GM19452 (cell line): ENCODE results near the gene KANSL3.
"Not testable (repeated sequence)": the region's sequence is repeated elsewhere in the genome, so short reads cannot be mapped to it uniquely, and the experiment has no call there.

Experiments used
- ATAC-seq: cut with Tn5 transposase; IDR thresholded peaks from one replicate; pipeline ENCODE4 v1.9.1; 2021; ENCODE audit not compliant: unreplicated experiment

The KANSL3 gene

DNA sequence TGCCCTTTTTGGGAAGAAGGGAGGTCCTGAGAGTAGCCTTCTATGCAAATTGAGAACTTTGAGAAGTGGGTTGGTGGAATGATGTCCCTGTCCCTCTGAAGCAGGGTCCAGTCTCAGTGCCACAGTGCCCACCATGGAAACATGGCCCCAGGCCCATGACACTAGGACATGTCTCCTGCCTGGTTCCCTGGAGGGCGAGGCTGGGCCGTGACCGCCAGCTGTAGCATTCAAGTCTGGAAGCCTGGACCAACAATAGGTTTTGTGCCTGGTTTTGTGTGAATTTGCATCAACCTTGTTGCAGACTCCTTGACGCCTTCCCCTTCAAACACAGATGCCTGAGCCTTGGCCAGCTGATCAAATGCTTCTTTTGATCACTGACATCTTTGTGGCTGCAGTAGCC lies 74.1 kb downstream of the KANSL3 start:
- ATAC-seq = no peak

DNA sequence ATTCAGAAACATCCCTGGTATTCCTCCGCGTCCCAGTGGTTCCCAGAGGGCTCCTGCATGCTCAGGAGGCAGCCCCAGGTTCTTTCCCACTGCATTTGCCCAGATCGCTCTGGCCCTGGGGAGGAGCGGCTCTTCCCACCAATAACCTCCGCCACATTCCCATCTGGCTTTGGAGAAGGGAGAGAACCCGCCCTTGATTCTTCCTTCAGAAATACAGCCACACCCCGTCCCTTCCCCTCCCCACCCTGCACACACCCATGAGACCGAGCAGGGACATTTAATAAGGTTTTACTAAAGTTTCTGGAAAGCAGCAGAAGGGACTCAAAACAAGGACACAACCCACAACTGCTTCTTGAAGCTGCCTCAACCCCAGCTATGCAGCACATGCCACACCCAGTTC lies 79.6 kb downstream of the KANSL3 start:
- ATAC-seq = no peak

DNA sequence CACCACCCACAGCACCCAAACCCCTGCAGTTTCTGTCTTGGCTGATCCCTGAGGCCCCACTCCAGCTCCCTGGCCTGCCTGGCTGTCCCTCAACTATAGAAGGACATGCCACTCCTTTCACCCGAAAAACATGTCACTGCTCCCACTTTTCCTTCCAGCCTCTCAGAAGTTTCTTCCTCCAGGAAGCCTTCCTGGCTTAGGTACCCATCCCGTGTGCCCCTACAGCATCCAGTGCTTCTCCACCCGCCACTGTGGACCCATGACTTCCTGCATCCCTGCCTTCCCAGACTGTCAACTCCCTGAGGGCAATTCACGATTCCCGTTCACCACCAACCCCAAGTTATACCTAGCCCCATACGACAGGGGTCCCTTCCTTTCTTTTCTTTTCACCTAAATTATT lies 80.1 kb downstream of the KANSL3 start:
- no peak for ATAC-seq

DNA sequence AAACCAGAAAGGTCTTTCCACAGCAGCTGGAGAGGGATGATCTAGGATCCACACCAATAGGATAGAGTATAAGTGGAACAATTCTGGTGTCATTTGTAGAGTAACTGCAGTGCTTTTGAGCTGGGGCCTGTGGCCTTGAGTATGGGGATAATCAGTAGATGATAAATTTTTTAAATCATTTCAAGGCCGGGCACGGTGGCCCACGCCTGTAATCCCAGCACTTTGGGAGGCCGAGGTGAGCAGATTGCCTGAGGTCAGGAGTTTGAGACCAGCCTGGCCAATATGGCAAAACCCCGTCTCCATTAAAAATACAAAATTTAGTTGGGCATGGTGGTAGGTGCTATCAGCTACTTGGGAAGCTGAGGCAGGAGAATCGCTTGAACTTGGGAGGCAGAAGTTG lies 80.7 kb downstream of the KANSL3 start:
- ATAC-seq = not testable (repeated sequence)

DNA sequence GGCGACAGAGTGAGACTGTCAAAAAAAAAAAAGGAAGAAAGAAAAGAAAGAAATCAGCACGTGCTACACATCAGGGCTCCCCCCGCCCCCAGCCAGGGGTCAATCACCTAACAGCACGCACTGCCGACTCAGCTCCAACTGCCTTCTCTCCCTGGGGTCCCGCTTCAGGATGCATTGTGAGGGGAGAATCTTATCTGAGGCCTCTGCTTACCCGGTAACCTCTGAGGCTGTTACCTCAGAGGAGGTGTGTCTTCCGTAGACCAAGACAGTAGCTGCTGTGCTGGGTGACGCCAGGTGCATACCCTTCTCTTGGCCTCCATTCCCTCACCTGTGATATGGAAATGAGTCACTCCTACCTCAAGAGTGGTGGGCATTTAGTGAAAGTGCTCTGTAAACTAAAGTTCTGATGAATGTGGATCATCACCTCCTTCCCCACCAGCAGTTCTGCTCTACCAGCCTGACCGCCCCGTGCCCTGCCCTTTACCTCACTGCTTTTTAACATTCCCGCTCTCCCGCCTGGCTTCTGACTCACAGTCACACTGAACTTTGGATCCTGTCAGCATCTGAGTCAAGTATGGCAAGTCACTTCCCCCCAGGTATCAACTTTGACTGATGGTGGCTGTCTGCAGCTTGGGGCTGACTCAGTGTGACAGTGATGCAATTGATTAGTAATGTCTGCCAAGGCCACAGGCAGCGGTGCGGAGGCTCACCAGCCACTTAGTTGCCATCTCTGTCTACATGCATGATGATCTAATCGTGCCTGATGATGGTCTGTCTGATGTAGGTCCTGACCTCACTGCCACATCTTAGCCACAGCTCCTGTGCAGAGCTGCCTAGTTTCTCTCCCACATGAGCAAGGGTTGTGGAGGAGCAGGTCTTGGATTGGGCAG lies 81.4 kb downstream of the KANSL3 start:
- no peak for ATAC-seq

DNA sequence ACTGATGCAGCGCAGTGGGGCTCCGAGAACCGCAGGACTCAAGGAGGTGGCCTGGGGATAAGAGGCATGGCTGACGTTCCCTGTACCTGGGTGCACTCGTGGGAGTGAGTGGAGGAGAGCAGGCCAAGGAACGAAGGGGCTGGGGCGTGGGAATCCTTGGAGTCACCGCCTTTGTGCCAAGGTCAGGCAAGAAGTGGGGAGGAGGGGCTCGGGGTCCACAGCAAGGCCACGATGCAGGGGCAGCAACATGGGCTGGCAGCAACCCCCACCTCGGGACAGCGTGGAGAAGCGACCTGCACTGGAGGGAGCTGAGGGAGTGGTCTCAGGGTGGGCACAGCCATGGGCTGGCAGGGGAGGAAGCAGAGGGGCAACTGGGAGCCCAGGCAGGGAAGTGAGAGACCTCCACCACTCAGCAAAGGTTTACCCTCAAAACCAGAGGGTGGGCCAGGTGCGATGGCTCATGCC lies 82.9 kb downstream of the KANSL3 start:
- ATAC-seq = no peak

DNA sequence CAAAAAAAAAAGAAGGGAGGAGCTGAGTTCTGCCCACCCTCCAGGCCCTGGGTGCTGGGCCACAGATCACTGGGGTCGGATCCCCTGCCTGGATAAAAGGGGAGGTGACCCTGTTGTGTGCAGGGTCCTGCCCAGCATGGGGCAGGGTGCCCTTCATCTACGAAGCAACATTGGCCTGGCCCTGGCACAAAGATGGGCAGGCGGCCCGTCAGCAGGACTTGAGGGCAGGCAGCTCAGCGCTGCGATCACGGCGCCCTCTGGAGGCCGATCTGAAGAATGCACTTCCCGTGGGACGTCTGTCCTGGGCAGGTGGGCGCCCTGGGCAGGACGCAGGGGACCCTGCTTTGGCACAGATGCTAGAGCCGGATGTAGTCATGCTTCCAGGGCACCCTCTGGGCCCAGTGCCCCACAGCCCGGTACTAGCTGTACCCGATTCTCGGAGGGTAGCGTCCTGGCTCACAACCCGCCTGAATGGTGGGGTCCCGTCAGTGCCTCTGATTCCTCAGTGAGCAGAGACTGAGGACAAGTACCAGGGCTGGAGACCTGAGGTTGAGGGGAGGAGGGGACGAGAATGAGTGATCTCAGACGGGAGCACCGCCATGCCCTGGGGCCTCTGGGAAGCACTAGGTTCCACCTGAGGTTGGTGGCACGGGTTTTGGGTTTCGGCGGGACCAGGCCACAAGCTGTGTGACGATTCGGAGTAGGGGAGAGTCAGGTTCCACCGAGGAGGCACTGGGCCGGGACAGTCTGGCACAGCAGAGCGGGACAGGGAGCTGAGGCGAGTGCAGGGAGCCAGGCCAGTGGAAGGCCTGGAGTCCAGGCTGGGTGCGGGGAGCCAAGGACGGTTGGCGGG lies 83.6 kb downstream of the KANSL3 start:
- no peak for ATAC-seq

DNA sequence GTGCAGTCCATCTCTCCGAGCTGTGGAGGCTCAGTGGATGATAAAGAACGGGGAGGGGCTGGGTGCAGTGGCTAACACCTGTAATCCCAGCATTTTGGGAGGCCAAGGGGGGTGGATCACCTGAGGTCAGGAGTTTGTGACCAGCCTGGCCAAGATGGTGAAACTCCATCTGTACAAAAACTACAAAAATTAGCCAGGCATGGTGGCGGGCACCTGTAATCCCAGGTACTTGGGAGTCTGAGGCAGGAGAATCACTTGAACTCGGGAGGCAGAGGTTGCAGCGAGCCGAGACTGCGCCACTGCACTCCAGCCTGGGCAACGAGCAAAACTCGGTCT lies 84.2 kb downstream of the KANSL3 start:
- ATAC-seq = not testable (repeated sequence)

DNA sequence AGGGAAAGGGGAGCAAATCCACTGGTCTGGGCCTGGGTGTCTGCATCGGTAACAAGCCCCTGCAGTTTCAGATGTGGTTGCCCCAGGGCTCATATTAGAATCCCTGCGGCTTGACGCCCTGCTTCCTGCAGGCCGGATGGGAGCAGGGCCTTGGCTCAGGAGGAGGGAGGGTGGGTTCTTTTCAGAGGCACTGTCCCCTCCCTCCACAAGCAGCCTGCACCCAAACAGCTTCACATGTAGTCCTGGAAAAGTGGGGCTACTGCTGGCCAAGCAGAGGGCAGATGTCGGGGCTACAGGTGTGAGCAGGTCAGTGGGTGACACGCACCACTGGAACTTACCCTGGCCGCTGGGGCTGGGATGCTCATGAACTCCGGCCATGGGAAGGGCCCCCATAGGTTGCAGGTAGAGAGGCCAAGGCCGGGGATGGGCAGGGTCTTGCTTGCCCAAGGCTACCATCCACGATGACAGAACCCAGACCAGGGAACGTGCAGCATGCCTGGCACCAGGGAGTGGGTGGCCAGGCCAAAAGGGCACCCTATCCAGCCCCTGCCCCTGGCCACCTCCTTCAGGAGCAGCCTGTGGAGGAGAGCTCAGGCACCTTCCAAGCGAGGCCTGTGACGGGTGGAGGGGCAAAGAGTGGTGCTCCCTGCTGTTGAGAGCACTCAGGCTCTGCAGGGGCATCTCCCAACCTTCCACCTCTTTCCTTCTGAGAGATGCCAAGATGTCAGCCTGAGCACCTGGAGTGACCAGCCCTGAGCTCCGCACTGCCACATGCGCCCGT lies 84.7 kb downstream of the KANSL3 start:
- ATAC-seq = no peak

DNA sequence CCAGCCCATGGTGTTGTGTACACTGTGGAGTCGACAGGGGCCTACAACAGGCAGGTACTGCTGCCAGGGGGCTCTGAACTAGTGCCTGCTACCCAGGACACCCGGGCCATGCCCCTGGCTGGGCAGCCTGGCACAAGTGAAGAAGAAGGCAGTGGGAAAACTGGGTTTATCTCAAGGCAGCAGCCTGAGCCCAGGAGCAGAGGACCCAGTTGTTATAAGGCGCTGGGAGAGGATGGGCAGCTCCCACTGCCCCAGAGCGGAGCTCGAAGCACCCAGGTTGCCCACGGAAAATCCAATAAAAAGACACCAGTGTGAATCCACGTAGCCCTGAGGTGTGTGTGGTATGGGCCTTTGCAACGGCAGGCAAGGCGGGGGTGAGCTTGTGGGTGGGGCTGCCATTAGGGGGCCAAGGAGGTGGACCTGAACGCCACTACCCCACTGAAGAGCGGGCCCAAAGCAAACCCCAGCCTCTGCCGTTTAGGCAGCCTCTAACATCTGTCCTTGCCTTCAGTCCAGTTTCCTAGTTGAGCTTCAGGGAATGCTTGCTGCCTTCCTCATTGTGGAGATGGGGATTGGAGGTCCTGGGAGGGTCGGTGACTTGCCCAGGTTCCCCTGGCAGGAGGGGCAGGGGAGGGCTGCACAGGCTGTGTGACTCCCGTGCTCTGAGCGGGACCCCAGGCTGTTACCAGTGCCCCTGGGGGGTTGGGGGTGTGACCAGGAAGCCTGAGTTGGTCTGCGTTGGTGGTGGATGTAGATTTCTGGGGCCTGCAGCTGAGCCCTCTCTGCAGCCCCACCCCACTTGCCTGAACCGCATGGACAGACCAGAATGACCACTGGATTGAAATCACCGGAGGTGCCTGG lies 85.6 kb downstream of the KANSL3 start:
- no peak for ATAC-seq

DNA sequence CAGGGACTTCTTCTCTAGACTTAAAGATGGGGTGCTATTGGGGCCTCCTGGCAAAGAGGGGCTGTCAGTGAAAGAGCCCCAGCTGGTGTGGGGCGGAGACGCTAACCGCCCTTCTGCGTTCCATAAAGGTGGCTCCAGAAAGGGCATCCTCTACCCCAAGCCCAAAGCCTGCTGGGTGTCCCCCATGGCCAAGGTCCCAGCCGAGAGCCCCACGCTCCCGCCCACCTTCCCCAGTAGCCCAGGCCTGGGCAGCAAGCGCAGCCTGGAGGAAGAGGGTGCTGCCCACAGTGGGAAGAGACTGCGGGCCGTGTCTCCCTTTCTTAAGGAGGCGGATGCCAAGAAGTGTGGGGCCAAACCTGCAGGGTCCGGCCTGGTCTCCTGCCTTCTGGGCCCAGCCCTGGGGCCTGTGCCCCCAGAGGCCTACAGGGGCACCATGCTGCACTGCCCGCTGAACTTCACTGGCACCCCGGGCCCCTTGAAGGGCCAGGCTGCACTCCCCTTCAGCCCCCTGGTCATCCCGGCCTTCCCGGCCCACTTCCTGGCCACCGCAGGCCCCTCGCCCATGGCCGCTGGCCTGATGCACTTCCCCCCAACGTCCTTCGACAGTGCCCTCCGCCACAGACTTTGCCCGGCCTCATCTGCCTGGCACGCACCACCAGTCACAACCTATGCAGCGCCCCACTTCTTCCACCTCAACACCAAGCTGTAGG lies 86.4 kb downstream of the KANSL3 start:
- ATAC-seq = no peak

DNA sequence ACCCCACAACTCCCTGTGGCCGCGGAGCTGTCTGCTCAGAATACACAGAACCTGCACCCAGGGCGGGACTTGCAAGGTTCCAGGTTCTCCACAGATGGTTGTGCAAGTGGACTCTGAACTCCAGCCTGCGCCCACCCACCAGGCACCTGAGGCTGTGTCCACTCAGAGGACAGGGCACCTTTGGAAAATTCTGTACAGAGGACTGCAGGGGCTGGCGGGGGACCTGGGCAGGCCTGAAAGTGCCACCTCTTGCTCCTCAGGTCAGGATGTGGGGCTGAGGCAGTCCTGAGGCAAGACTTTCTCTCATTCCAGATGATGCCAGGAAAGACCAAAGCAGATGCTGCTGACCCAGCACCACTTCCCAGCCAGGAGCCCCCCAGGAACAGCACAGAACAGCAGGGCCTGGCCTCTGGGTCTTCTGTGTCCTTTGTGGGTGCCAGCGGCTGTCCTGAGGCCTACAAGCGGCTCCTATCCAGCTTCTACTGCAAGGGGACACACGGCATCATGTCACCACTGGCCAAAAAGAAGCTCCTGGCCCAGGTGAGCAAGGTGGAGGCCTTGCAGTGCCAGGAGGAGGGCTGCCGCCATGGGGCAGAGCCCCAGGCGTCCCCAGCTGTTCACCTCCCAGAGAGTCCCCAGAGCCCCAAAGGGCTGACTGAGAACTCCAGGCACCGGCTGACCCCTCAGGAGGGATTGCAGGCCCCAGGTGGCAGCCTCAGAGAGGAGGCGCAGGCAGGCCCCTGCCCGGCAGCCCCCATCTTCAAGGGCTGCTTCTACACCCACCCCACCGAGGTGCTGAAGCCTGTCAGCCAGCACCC lies 87.1 kb downstream of the KANSL3 start:
- no peak for ATAC-seq

DNA sequence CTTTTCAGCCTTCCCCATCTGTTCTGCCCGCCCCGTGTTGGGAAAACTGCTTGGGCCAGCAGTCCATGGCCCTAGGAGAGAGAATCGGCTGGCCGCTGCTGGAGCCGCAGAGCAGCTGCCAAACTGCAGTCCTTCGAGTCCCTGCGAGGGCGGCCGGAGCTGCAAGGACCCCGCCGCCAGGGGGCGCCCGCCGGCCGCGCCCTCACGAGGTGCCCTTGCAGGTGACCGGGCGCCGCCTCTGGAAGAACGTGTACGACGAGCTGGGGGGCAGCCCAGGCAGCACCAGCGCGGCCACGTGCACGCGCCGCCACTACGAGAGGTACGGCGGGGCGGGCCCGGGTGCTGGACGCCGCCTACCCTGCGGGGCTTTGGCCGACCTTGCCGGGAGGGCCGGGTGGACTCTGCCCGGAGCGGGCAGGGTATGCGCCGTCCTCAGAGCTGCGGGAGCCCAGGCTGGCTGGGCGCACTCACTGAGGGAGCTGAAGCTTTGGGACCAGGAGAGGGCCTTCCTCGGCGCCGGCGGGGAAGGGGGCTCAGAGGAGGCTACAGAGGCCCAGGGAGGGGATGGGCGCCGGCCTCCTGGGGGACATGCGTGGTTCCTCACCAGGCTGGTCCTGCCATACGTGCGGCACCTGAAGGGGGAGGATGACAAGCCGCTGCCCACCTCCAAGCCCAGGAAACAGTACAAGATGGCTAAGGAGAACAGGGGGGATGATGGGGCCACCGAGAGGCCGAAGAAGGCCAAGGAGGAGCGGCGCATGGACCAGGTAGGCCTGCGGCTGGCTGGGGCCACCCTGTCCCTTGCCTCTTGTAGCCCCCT lies 87.9 kb downstream of the KANSL3 start:
- no peak for ATAC-seq

DNA sequence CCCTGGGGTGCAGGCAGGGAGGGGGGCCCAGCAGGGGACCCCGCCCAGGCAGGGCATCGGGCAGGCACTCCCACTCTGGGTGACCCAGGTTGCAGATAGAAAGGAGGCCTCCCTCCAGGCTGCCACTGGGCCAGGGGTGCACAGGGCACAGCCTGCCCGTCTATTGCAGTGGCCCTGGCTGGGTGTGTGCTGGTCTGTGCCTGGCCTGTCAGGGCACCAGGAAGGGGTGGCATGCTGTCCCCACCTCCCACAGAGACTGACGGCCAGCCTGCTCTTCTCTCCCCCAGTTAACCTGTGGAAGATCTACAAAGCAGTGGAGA lies 88.7 kb downstream of the KANSL3 start:
- no peak for ATAC-seq

DNA sequence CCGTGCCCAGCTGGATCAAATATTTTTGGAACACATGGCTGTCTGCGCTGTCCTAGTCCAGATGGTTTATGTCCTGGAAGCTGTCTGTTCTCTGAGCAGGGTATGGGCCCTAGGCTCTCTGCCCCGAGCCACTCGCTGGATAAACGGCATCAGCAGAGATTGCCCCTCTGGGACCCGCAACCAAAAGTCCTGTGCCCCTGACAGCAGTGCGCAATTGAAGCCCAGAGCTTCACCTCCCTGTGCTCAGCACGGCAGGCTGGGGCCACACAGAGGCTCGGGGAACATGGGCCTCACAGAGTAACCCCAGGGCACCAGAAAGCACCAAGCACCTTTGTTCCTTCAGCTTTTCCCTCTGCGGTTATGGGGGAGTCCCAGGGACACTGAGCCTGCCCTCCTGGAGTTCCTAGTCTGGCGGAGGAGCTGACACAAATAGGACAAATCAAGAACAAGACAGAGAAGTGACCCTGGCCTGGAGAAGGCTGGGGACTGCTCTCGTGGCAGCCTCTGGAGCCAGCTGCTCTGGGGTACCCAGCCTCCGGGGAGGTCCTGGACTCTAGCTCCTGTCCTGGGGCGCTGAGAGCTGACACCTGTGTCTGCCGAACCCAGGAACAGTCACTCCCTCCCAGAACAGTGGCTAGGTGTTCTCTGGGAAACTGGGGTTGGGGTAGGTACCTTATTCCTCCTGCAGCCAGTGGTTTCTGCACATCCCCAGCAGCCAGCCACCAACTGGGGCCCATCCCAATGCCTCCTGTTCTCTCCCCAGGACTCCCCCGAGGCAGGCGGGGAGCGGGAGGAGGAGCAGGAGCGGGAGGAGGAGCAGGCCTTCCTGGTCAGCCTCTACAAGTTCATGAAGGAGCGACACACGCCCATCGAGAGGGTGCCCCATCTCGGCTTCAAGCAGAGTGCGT lies 89.3 kb downstream of the KANSL3 start:
- no peak for ATAC-seq

DNA sequence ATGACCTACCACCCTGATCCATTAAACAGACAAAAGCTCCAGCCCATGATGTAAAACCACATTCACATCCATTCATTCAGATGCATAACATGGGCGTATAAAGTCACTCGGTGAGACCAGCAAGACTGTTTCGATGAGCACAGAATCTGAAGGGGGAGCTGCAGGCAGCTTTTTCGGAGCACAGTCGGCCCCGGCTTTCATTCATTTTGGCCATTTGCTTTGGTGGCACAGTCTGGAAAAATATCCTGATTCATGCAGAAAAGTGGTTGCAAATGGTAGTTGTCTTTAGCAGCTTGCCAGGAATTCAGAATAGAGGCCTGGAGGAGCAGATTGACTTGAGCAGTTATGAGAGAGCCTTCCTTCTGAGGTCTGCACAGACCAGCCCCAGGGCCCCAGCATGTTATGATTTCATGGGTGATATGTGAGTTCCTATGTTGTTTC lies 90.4 kb downstream of the KANSL3 start:
- ATAC-seq = no peak

DNA sequence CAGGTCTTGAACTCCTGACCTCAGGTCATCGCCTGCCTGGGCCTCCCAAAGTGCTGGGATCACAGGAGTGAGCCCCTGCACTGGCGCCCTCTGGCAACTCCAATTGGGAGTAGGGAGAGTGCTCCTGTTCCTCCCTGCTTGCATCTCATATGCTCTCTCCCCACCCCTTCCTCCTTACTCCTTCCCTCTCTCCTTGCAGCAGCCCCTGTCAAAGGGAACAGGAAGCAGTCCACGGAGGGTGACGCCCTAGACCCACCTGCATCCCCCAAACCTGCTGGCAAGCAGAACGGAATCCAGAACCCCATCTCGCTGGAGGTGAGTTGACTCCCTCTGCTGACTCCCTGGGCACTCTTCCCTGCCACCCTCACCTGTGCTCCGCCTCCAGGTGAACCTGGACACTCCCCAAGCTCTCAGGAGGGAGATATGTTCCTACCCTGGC lies 90.9 kb downstream of the KANSL3 start:
- no peak for ATAC-seq
